ENCODE data around the gene PCNX4. TPM values are rescaled to one million over a fixed set of nuclear protein-coding genes. Genes with fewer than 3 reads are reported as not detected.
A peak's percentile ranks its signal among the peaks of the same experiment; 100 is the strongest.

Gene PCNX4
- total and polyA plus RNA-seq, 8 donors: 6.8 to 105 (median 30.7) TPM

DNA sequence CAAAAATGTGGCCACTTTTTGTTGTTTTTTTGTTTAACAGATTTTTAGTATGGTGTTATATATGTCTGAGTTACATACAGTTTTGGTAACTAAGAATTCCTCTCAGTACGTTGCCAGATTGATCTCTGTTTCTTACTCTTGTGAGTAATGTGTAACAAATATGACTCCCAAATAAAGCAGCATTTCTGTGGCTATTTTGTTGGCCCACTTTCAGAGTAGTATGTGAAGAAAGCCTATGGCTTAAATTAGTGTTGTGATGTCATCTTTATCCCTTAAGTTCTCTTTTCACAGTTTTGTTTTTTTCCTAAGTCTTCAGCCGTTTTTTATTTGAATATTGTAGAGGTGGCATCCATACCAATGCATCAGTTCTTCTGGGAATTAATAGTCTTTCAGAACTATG is 10.7 kb downstream of the PCNX4 start:
- WGBS, 5 donors: 48 to 59% (median 53%) methylated on average over 2 of the region's 2 CpGs
- intact Hi-C loops (cut with DNase I; ENCODE audit: low total_unique reads): no loop called here

DNA sequence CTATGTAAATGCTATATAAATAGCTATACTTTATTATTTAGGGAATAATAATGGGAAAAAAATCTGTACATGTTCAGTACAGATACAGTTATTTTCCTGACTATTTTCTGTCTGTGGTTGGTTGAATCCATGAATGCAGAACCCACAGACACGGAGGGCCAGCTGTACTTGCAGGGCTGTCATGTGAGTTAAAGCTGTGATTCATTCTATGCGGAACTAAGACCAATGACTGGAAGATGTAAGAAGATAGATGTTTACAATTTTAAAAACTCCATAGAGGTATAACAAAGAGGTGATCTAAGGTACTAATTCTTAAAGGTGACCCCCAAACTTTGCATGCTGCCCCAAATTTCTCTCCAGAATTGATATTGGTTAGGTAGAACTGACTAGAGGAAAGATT is 14.6 kb downstream of the PCNX4 start:
- no peak overlapping the region for H3K4me3 ChIP-seq
- WGBS, 5 donors: 48 to 80% (median 60%) methylated on average over 2 of the region's 2 CpGs
- no peak for DNase-seq
- peaks cover 0 to 19% (median 10%) of the 10 kb centered on the region in 4 donors for H3K36me3 ChIP-seq
- H3K4me1 ChIP-seq: peaks cover 0 to 44% (median 17%) of the 10 kb centered on the region in 4 donors
- H3K27me3 ChIP-seq: no peaks in the 10 kb centered on the region
- TF ChIP-seq, protein P1, sequence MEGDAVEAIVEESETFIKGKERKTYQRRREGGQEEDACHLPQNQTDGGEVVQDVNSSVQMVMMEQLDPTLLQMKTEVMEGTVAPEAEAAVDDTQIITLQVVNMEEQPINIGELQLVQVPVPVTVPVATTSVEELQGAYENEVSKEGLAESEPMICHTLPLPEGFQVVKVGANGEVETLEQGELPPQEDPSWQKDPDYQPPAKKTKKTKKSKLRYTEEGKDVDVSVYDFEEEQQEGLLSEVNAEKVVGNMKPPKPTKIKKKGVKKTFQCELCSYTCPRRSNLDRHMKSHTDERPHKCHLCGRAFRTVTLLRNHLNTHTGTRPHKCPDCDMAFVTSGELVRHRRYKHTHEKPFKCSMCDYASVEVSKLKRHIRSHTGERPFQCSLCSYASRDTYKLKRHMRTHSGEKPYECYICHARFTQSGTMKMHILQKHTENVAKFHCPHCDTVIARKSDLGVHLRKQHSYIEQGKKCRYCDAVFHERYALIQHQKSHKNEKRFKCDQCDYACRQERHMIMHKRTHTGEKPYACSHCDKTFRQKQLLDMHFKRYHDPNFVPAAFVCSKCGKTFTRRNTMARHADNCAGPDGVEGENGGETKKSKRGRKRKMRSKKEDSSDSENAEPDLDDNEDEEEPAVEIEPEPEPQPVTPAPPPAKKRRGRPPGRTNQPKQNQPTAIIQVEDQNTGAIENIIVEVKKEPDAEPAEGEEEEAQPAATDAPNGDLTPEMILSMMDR (IDR thresholded peaks at IDR 0.05): no peak
- TF ChIP-seq POLR2AphosphoS5 (IDR thresholded peaks at IDR 0.05) (no peak), POLR2A (IDR thresholded peaks at IDR 0.05) (no peak), EP300 (IDR thresholded peaks at IDR 0.05) (no peak)
- no peak overlapping the region for H3K27ac ChIP-seq
- intact Hi-C loops (cut with DNase I; ENCODE audit: low total_unique reads): no loop called here
- no peaks in the 10 kb centered on the region for H3K9me3 ChIP-seq

More for the DNA sequence above, 10.7 kb downstream of the PCNX4 start:
- H3K4me1 ChIP-seq: peaks cover 0 to 38% (median 14%) of the 10 kb centered on the region in 4 donors
- H3K36me3 ChIP-seq: peaks cover 0 to 11% (median 9%) of the 10 kb centered on the region in 4 donors
- TF ChIP-seq EP300 (IDR thresholded peaks at IDR 0.05) (no peak), POLR2AphosphoS5 (IDR thresholded peaks at IDR 0.05) (no peak), POLR2A (IDR thresholded peaks at IDR 0.05) (no peak)
- TF ChIP-seq, protein P1 (IDR thresholded peaks at IDR 0.05): no peak
- no peak overlapping the region for H3K4me3 ChIP-seq
- H3K9me3 ChIP-seq: no peaks in the 10 kb centered on the region
- DNase-seq: peak in 1 of 2 donors; percentile 31
- no peaks in the 10 kb centered on the region for H3K27me3 ChIP-seq
- no peak overlapping the region for H3K27ac ChIP-seq

DNA sequence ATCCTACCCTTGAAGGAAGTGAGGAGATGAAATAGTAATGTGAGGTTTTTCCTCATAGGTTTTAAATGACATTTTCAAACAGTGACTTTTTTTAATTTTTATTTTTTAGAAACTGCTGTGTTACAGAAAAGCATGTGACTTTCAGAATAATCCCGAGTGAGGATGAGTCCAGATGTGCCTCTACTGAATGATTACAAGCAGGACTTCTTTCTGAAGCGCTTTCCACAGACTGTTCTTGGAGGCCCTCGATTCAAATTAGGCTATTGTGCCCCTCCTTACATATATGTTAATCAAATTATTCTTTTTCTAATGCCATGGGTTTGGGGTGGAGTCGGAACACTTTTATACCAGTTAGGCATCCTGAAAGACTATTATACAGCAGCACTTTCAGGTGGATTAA is 15.8 kb downstream of the PCNX4 start:
- no peak for DNase-seq
- no peak overlapping the region for H3K4me3 ChIP-seq
- peaks cover 0 to 36% (median 13%) of the 10 kb centered on the region in 4 donors for H3K4me1 ChIP-seq
- TF ChIP-seq POLR2A (IDR thresholded peaks at IDR 0.05): no peak
- no peak for TF ChIP-seq POLR2AphosphoS5 (IDR thresholded peaks at IDR 0.05)
- no peak for TF ChIP-seq EP300 (IDR thresholded peaks at IDR 0.05)
- TF ChIP-seq, protein P1 (IDR thresholded peaks at IDR 0.05): no peak
- peaks cover 0 to 19% (median 10%) of the 10 kb centered on the region in 4 donors for H3K36me3 ChIP-seq
- no peaks in the 10 kb centered on the region for H3K9me3 ChIP-seq
- WGBS, 5 donors: 80 to 88% (median 86%) methylated on average over 4 of the region's 4 CpGs
- no peaks in the 10 kb centered on the region for H3K27me3 ChIP-seq
- no peak overlapping the region for H3K27ac ChIP-seq
- intact Hi-C loops (cut with DNase I; ENCODE audit: low total_unique reads): no loop called here

DNA sequence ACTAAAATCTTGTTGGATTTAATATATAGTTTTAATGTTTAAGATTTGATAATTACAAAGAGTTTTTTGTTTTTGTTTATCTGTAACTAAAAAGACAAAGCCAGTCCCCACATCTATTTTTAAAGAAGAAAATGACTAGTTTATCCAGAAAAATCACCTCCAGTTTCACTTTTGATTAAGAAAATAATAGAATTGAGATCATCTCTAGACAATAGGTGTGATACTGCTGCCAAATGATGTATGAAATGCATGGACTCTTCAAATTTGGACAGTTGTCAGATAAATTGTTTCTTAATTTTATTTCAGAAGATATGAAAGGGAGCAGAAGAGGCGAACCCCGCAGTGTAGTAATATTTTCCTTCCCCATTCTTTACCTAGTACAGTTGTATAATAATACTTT is 20.0 kb downstream of the PCNX4 start:
- no peak overlapping the region for H3K4me3 ChIP-seq
- intact Hi-C loops (cut with DNase I; ENCODE audit: low total_unique reads): no loop called here
- no peaks in the 10 kb centered on the region for H3K27me3 ChIP-seq
- no peak for TF ChIP-seq POLR2A (IDR thresholded peaks at IDR 0.05)
- TF ChIP-seq POLR2AphosphoS5 (IDR thresholded peaks at IDR 0.05): no peak
- TF ChIP-seq EP300 (IDR thresholded peaks at IDR 0.05): no peak
- peaks cover 0 to 25% (median 6%) of the 10 kb centered on the region in 4 donors for H3K4me1 ChIP-seq
- H3K27ac ChIP-seq: no peak overlapping the region
- H3K9me3 ChIP-seq: no peaks in the 10 kb centered on the region
- no peak for DNase-seq
- 86 to 96% (median 90%) methylated on average over 2 of the region's 2 CpGs for WGBS, 5 donors
- H3K36me3 ChIP-seq: peaks cover 0 to 38% (median 28%) of the 10 kb centered on the region in 4 donors

DNA sequence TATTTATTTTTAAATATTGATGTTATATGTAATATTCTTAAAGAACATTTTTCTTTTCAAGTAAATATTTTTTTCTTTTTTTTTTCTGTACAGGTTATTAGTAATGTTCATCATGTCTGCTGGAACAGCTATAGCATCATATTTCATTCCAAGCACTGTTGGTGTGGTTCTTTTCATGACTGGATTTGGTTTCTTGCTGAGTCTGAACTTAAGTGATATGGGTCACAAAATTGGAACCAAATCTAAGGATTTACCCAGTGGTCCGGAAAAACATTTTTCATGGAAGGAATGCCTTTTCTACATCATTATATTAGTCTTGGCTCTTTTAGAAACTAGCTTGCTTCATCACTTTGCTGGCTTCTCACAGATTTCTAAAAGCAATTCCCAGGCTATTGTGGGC is 23.2 kb downstream of the PCNX4 start:
- TF ChIP-seq, protein P1 (IDR thresholded peaks at IDR 0.05): no peak
- TF ChIP-seq EP300 (IDR thresholded peaks at IDR 0.05) (no peak), POLR2A (IDR thresholded peaks at IDR 0.05) (no peak), POLR2AphosphoS5 (IDR thresholded peaks at IDR 0.05) (no peak)
- Histone ChIP-seq H3K27ac (no peak overlapping the region), H3K27me3 (no peaks in the 10 kb centered on the region), H3K36me3 (peaks cover 14 to 56% (median 48%) of the 10 kb centered on the region in 4 donors), H3K9me3 (no peaks in the 10 kb centered on the region), H3K4me1 (peaks cover 0 to 12% (median 0%) of the 10 kb centered on the region in 4 donors), H3K4me3 (no peak overlapping the region)
- DNase-seq: no peak
- 0 to 49% (median 4%) methylated on average over 1 of the region's 1 CpG for WGBS, 5 donors
- intact Hi-C loops (cut with DNase I; ENCODE audit: low total_unique reads): no loop called here

All from stomach (tissue), 9 donors.